Measurements from ENCODE around the gene PTN.
"Not testable (repeated sequence)": the region's sequence is repeated elsewhere in the genome, so short reads cannot be mapped to it uniquely, and the experiment has no call there.

The PTN gene

DNA sequence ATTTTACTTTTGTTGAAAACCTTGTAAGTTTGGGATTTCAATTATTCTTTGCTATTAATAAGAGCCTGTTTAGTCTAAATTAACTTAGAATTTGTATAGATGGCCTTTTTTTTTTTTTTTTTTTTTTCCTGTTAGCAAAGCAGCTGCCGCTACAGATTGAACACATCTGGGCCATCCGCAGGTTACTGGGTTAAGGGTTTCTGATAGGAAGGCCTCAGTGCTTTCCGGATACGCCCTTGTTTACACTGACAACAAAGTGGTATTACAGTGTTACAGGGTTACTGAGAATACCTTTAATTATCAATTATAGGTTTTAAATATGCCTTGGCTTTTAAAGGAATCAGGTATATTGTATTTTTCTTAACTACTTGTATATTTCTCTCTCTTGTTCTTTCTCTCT lies 76.8 kb downstream of the PTN start:
- no peak for DNase-seq (ENCODE audit: low spot score)

DNA sequence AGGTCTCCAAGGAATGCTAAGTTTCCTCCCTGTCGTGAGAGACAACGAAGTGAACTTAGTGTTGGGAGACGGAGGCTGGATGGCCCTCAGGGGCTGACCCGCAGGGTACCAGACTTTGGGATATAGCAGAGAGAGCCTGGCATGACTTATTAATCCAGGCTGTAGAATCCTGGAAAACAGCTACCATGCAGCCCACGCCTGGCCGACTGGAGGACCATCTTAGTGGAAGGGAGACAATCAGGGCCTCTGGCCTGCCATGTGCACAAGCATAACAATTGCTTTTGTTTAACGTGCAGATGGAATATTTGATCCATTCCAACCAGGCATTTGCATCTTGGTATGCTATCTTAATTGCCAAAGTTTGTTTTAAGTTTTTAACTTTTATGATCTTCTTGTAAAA lies 78.1 kb downstream of the PTN start:
- DNase-seq (ENCODE audit: low spot score) = not testable (repeated sequence)

DNA sequence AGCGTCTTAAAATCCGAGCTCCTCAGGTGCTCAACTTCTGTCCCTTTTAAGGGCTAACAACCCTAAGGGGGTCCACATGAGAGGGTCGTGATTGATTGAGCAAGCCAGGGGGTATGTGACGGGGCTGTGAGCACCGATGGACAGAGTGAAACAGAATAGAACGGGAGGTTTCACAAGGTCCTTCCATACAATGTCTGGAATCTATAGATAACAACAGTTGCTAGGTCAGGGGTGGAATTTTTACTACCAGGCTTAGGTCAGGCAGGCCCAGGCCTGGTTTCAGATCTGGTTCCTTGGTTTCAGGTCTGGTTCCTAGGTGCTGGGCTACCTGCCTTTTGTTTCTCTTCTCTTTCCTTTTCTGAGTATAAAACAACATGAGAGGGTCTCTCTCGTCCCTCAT lies 80.9 kb downstream of the PTN start:
- DNase-seq (ENCODE audit: low spot score) = no peak

DNA sequence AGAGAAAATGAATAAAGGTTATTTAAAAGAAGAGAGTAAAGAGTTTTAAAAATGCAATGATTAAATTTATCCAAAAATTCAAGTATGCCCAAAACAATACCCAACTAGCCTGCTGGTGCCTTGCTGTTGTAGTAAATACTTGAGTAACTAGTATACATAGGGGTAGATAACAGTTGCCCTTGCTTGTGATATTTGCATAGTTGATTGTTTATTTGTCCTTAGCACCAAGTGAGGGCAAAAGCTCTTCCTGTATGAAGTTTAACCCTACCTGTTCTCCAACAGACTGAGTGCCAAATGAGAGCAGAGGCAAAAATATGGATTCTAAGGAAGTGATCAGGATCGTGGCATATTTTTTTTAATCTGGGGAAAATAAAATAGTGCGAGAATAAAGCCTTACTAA lies 85.0 kb downstream of the PTN start:
- no peak for DNase-seq (ENCODE audit: low spot score)

DNA sequence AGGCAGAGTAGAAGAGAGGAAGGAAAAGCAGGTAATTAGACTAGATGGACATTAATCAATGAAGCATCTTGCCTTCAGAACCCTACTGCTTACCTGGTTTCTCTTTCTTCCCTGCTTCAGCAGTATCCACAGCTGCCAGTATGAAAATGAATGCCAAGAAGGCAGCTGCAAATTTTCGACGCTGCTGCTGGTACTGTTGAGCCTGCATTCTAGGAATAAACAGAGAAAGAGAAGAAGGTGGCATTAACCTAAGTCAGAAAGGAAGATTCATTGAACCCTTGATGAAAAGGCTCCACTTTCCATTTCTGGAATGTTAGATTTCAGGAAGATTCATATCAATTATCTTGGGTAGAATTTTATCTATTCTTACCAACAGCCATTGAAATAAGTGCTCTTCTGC lies 88.8 kb downstream of the PTN start:
- DNase-seq (ENCODE audit: low spot score) = no peak

DNA sequence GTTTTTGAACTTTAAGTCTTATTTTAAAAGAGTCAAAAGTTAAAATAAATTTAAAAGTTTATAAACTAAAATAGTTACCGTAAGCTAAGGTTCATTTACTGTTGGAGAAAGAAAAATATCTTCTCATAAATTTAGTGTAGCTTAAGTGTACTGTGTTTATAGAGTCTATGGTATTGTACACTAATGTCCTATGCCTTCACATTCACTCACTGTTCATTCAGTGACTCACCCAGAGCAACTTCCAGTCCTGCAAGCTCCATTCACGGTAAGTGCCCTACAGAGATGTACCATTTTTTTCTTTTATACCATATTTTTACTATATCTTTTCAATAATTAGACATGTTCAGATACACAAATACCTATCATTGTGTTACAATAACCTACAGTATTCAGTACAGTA lies 97.6 kb downstream of the PTN start:
- no peak for DNase-seq (ENCODE audit: low spot score)

DNA sequence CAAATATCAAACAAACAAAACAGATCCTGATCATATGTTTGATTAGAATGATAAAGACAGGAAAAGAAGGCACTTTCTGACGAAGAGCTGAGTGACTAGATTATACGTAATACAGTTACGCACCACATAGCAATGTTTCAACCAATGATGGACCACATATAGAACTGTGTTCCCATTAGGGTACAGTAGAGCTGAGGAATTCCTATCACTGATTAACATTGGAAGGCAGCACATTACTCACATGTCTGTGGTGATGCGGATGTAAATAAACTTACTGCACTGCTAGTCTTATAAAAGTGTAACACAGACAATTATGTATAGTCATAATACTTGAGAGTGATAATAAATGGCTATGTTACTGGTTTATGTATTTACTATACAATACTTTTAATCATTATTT lies 98.3 kb downstream of the PTN start:
- no peak for DNase-seq (ENCODE audit: low spot score)

DNA sequence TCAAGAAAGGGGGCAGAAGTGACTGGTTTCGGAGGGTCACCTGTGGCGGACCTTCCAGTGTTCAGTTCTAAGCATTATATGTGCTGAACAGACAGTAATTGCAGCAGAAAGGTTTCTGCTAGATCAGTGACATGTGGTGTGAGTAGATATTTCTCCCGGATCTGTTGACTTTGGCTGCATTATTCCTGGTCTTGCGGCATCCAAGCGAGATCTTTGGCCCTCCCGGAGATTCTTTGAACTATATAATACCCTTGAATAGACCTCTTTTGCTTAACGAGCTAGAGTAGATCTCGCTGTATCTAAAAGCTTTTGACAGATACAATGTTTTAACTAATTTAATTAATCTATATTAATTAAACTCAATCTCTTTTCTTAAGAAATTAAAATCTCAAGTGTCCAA lies 99.8 kb downstream of the PTN start:
- no peak for DNase-seq (ENCODE audit: low spot score)

DNA sequence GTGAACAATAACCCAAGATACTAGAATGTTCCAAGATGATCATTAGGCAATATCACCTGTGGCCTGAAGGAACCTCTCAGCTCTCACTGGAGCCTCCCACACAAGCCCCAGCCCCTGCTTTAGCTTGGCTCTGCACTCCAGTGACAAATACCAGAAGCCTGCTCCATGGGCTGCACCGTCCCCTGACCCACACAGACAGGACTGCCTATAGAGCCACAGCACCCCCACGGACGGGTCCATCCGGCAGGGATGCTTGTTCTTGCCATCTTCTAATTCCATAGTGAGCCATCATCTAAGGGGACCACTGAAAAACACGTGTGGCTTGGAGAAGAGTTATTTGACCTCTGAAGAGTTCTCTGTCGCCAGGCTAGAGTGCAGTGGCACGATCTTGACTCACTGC lies 100.9 kb downstream of the PTN start:
- no peak for DNase-seq (ENCODE audit: low spot score)

DNA sequence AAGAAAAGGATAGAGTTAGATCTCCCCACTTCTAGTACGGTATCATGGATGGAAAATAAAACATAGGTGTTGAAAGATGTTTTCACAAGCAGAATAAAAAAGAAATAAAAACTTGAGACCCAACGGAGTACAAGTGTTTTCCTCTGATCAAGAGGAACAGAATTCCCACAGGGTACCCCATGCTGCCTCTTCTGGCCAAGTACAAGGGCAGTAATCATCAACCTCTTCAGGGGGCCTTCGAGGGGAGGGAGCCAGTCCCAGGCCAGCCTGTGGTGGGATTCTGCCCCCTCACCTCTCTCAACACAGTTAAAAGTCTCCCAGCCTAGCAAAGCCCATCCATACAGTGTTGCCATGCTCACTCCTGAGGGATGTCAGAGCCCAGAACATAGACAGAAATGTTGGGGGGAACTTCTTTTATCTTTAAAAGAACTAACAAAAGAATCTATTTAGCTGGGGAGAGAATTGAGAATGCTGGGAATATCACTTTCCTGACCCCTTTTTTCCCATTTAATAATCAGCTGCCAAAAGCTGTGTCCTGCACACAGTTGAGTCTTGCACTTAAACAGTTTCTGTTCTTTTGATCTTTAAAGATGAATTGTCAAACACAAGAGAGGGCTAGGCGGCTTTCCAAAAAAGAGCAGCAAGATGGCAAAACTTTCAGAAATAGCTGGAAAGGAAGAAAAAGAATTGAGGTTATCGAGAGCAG lies 101.7 kb downstream of the PTN start:
- no peak for DNase-seq (ENCODE audit: low spot score)

DNA sequence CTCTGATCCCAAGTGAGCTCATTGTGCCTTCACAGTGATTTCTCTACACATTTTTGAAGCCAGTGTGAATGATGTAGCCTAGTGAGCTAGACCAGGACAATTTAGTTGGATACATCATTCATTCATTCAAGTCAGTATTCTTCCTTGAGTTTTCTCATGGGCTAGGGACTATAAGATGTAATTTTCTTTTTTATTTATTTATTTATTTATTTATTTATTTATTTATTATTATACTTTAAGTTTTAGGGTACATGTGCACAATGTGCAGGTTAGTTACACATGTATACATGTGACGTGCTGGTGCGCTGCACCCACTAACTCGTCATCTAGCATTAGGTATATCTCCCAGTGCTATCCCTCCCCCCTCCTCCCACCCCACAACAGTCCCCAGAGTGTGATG lies 104.3 kb downstream of the PTN start:
- not testable (repeated sequence) for DNase-seq (ENCODE audit: low spot score)

DNA sequence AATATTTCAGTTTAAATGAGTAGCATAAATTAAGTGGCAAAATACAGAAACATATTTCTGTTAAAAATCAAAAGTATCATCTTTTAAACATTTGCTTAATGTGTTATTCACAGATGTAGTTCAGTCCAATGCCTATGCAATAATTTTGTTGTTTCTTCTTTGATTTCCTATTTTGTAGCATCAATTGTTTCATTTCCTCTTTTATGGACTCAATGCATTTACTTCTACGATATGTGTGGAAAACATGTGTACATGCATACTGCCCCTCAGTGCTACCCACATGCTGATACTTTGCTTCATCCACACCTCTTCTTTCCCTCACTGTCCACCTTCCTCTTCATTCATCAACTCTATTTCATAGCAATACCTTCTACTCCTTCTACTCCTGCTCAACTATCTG lies 108.1 kb downstream of the PTN start:
- DNase-seq (ENCODE audit: low spot score) = no peak

DNA sequence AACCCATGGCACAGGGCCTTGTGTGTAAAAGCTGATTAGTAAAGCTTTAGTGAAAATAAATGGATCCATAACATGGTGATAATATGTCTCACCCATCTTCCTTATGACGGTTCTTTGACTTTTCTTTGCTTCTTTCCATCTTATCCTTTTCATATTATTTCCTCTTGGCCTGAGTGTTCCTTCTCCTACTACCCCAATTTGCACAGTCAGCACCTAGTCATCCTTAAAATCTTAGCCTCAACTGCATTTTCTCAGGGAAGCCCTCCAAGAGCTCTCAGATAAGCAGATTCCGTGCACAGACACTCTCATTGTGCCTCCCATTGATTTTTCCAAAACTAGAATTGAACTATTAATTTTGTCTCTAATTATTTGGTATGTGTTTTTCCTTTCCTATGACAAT lies 112.4 kb downstream of the PTN start:
- no peak for DNase-seq (ENCODE audit: low spot score)

DNA sequence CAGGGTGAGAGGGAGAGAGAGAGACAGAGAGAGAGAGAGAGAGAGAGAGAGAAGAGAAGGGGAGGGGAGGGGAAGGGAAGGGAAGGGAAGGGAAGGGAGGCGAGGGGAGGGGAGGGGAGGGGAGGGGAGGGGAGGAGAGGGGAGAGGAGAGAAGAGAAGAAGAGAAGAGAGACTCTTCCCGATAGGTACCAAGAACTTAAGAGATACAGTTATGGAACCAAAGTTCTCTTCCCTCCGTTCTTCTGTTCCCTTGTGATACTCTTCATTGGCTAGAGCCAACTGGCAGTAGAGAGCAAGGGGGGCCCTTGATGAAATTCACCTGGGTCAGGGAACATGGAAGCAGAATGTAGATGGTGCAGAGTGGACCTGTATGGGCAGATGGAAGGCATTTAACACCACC lies 122.1 kb downstream of the PTN start:
- DNase-seq (ENCODE audit: low spot score) = no peak

DNA sequence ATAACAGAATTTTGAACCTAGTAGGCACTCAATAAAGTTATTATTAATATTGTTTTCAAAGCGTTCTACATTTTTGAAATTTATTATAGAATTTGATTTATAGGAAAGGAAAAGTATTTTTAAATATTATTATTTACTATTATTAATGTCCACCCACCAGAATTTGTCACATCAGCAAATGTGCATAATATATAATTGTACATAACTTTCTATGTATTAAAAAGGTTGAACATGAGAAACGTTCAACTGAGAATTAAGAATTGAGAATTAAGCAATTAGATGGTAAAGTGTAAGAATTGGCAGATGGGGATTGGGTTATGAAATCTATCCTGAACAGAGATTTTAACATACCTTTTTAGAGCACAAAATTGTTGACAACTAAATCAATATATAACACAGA lies 129.8 kb downstream of the PTN start:
- no peak for DNase-seq (ENCODE audit: low spot score)

DNA sequence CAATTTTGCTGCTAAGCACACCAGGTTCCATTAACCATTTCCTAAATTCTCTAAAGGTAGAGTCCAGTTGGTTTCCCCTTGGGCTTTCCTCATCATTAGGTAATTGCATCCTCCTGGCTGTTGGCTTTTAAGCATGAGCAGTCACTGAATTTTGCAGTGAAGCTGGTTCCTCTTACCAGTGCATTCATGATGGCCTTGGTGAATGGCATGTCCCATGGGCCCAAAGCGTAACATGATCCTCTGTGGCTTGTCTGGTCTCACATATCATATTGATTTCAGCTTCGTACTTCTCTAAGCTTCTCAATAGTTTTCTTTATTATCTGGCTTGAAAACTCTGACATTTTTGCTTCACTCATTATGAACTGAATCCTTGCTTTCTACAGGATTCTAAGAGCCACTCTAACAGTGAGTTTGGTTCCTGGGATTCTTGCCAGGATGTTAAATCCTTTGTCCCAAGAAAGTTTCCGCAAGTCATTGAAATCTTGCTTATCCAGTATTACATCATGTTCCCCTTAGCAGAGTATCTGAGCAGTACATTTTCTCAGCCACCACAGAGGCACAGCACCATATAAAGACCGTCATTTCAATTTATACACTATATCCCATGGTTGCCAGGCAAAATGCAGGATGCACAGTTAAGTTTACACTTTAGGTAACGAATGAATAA lies 134.2 kb downstream of the PTN start:
- DNase-seq (ENCODE audit: low spot score) = no peak

DNA sequence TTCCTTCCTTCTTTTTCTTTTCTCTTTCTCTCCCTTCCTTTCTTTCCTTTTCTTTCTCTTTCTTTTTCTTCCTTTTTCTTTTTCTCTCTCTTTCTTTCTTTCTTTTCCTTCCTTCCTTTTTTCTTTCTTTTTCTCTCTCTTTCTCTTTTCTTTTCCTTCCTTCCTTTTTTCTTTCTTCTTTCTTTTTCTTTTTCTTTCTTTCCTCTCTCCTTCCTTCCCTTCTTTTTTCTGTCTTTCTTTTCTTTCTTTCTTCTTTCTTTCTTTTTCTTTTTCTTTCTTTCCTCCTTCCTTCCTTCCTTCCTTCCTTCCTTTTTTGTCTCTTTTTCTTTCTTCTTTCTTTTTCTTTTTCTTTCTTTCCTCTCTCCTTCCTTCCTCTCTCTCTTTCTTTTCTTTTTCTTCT lies 136.8 kb downstream of the PTN start:
- no peak for DNase-seq (ENCODE audit: low spot score)

DNA sequence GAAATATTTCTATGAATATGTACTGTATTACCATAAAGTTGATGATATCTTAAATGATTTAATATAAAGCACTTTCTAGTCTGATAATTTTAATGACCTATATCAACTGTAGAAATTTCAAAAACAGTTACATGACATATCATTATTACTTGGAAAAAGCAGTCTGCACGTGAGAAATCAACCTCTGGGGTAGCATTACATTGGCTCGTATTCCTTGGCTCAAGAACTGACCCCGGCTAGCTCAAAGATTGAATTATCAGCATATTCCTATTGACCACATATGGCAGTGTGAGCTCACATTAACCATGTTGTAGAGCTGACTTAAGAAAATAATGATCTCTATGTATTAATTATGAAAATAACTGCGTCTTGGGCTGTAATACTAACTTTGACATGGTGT lies 139.3 kb downstream of the PTN start:
- no peak for DNase-seq (ENCODE audit: low spot score)

DNA sequence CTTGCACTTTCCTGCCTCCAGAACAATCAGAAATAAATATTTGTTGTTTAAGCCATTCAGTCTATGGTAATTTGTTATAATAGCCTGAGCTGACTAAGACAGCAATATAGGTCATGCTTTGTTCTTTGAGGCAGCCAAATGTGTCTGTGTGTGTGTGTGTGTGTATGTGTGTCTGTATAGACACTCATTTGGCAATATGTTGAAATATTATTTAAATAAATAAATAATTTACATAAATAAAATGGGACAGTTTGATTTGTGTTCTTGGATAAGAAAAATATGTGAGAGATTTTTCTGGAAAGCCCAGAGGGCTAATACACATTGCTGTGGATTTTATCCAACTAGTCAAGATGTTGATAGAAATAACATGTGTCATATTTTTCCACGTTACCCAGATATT lies 140.2 kb downstream of the PTN start:
- DNase-seq (ENCODE audit: low spot score) = no peak

DNA sequence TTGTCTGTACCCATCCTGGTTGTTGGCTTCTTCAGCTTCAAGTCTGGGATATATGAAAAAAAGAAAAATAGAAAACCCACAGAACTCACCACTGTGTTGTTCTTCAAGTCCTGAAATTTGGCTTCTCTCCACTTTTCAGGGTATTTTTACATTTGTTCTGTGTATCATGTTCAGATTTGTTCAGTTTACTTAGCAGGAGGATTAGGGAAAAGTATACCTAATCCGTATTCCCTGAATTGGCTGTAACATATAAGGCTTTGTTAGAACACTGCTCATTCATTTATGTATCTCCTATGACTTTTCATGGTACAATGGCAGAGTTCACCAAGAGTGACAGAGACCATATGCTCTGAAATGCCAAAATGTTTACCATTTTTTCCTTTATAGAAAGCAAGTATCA lies 146.9 kb downstream of the PTN start:
- no peak for DNase-seq (ENCODE audit: low spot score)

DNA sequence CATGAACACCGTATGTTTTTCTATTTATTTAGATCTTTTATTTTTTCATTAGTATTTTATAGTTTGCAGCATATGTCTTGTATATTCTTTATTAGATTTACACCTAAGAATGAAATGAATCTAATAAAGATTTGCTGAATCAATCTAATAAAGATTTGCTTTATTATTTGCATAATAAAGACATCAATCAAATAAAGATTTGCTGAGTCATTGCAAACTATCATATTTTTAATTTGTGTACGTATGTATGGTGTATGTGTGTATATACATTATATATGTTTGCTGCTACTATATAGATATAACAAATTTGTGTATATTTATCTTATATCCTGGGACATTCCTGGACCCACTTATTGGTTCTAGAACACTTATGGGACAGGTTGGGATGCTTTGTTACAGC lies 147.5 kb downstream of the PTN start:
- no peak for DNase-seq (ENCODE audit: low spot score)

DNA sequence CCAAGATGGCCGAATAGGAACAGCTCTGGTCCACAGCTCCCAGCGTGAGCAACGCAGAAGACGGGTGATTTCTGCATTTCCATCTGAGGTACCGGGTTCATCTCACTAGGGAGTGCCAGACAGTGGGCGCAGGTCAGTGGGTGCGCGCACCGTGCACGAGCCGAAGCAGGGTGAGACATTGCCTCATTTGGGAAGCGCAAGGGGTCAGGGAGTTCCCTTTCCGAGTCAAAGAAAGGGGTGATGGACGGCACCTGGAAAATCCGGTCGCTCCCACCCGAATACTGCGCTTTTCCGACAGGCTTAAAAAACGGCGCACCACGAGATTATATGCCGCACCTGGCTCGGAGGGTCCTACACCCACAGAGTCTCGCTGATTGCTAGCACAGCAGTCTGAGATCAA lies 161.9 kb downstream of the PTN start:
- not testable (repeated sequence) for DNase-seq (ENCODE audit: low spot score)
